H9 (cell line): ENCODE results near the gene MAPK4. TPM values are rescaled to one million over a fixed set of nuclear protein-coding genes. Genes with fewer than 3 reads are reported as not detected.

Experiments used
- DNase-seq: peaks from one replicate; pipeline ENCODE4 v3.0.0-alpha.2; 2017
- H2AFZ ChIP-seq: one replicate; pipeline ENCODE4 v1.6.1; 2013; ENCODE audit warnings: mild to moderate bottlenecking, low read length, control low read depth, moderate library complexity
- H2AK5ac ChIP-seq: 2 replicates; pipeline ENCODE4 v1.6.1; 2013; ENCODE audit warnings: low read length, control low read depth, mixed read lengths; ENCODE audit not compliant: insufficient read length
- H2BK120ac ChIP-seq: one replicate; pipeline ENCODE4 v1.6.1; 2013; ENCODE audit warnings: low read depth, mild to moderate bottlenecking, low read length, control low read depth, inconsistent platforms; ENCODE audit not compliant: poor library complexity, severe bottlenecking
- H2BK12ac ChIP-seq: 2 replicates; pipeline ENCODE4 v1.6.1; 2013; ENCODE audit warnings: low read length, control low read depth, mixed read lengths, low read depth; ENCODE audit not compliant: insufficient read length
- H2BK15ac ChIP-seq: 2 replicates; pipeline ENCODE4 v1.6.1; 2013; ENCODE audit warnings: low read depth, low read length, control low read depth
- H2BK20ac ChIP-seq: one replicate; pipeline ENCODE4 v1.6.1; 2013; ENCODE audit warnings: low read depth, mild to moderate bottlenecking, low read length, control low read depth, inconsistent platforms; ENCODE audit not compliant: poor library complexity, severe bottlenecking
- H2BK5ac ChIP-seq: 2 replicates; pipeline ENCODE4 v1.6.1; 2013; ENCODE audit warnings: low read length, control low read depth, mixed read lengths; ENCODE audit not compliant: insufficient read length
- H3K14ac ChIP-seq: 2 replicates; pipeline ENCODE4 v1.6.1; 2013; ENCODE audit warnings: low read length, control low read depth; ENCODE audit not compliant: insufficient read depth
- H3K18ac ChIP-seq: 2 replicates; pipeline ENCODE4 v1.6.1; 2013; ENCODE audit warnings: low read depth, mild to moderate bottlenecking, mixed read lengths, low read length, control low read depth; ENCODE audit not compliant: insufficient read length
- H3K23ac ChIP-seq: 2 replicates; pipeline ENCODE4 v1.6.1; 2013; ENCODE audit warnings: low read length, control low read depth, mixed read lengths, low read depth; ENCODE audit not compliant: insufficient read length
- H3K23me2 ChIP-seq: 2 replicates; pipeline ENCODE4 v1.6.1; 2013; ENCODE audit warnings: low read depth, mild to moderate bottlenecking, mixed read lengths, low read length, control low read depth; ENCODE audit not compliant: insufficient read length, poor library complexity, severe bottlenecking
- H3K27ac ChIP-seq: 2 replicates; pipeline ENCODE4 v1.5.1; 2013; ENCODE audit warnings: low read length, control low read depth, mixed read lengths, low read depth; ENCODE audit not compliant: insufficient read length
- H3K27me3 ChIP-seq: 2 replicates; pipeline ENCODE4 v1.6.1; 2013; ENCODE audit warnings: low read length, control low read depth, inconsistent platforms; ENCODE audit not compliant: insufficient read depth
- H3K4ac ChIP-seq: 2 replicates; pipeline ENCODE4 v1.6.1; 2013; ENCODE audit warnings: low read depth, mild to moderate bottlenecking, control low read depth, inconsistent platforms, low read length, moderate library complexity
- H3K4me1 ChIP-seq: 2 replicates; pipeline ENCODE4 v1.6.1; 2013; ENCODE audit warnings: low read length, control low read depth, inconsistent platforms; ENCODE audit not compliant: insufficient read depth
- H3K4me2 ChIP-seq: 2 replicates; pipeline ENCODE4 v1.6.1; 2013; ENCODE audit warnings: low read length, control low read depth, mixed read lengths; ENCODE audit not compliant: insufficient read length, insufficient read depth
- H3K56ac ChIP-seq: 2 replicates; pipeline ENCODE4 v1.6.1; 2013; ENCODE audit warnings: low read depth, mild to moderate bottlenecking, mixed read lengths, low read length, control low read depth; ENCODE audit not compliant: insufficient read length
- H3K79me1 ChIP-seq: 2 replicates; pipeline ENCODE4 v1.6.1; 2013; ENCODE audit warnings: low read depth, mild to moderate bottlenecking, moderate library complexity, low read length, control low read depth, inconsistent platforms; ENCODE audit not compliant: insufficient read depth, poor library complexity, severe bottlenecking
- H3K79me2 ChIP-seq: 2 replicates; pipeline ENCODE4 v1.6.1; 2013; ENCODE audit warnings: low read length, control low read depth, inconsistent platforms; ENCODE audit not compliant: insufficient read depth
- H3K9ac ChIP-seq: 2 replicates; pipeline ENCODE4 v1.6.1; 2013; ENCODE audit warnings: low read length, control low read depth, mixed read lengths; ENCODE audit not compliant: insufficient read length; ENCODE audit errors: extremely low read depth
- H3K9me3 ChIP-seq: one replicate; pipeline ENCODE4 v1.6.1; 2013; ENCODE audit warnings: low read depth, low read length, inconsistent platforms; ENCODE audit not compliant: control insufficient read depth
- H3T11ph ChIP-seq: one replicate; pipeline ENCODE4 v1.6.1; 2013; ENCODE audit warnings: mild to moderate bottlenecking, low read length, control low read depth, inconsistent platforms
- H4K20me1 ChIP-seq: one replicate; pipeline ENCODE4 v1.6.1; 2013; ENCODE audit not compliant: control insufficient read depth, insufficient read length, insufficient read depth
- H4K5ac ChIP-seq: 2 replicates; pipeline ENCODE4 v1.6.1; 2013; ENCODE audit warnings: low read depth, mild to moderate bottlenecking, mixed read lengths, low read length, control low read depth; ENCODE audit not compliant: insufficient read length
- H4K8ac ChIP-seq: replicated peaks from 2 replicates; pipeline ENCODE4 v1.6.1; 2013; ENCODE audit warnings: low read length, control low read depth, mixed read lengths, low read depth; ENCODE audit not compliant: insufficient read length
- H4K91ac ChIP-seq: 2 replicates; pipeline ENCODE4 v1.6.1; 2013; ENCODE audit warnings: low read depth, mild to moderate bottlenecking, moderate library complexity, mixed read lengths, low read length, control low read depth; ENCODE audit not compliant: insufficient read length
- H3K27ac Mint-ChIP-seq, 3 experiments: 2 replicates in 2 of 3; 3 replicates in 1 of 3; pipeline ENCODE4 v1.8.0; 2020 to 2021; ENCODE audit warnings: mixed read lengths in 3 of 3, mild to moderate bottlenecking in 1 of 3, moderate library complexity in 1 of 3
- H3K27me3 Mint-ChIP-seq: 2 replicates; pipeline ENCODE4 v1.8.0; 2021; ENCODE audit warnings: low read depth, mild to moderate bottlenecking, moderate library complexity, mixed read lengths
- H3K36me3 Mint-ChIP-seq, 3 experiments: 2 replicates in 2 of 3; 3 replicates in 1 of 3; pipeline ENCODE4 v1.8.0; 2020 to 2021; ENCODE audit warnings: low read depth in 3 of 3, mixed read lengths in 3 of 3; ENCODE audit not compliant: insufficient read depth in 1 of 3
- H3K4me1 Mint-ChIP-seq, 2 experiments: 2 replicates each; pipeline ENCODE4 v1.8.0; 2020; ENCODE audit warnings: mixed read lengths in 2 of 2
- H3K4me3 Mint-ChIP-seq, 2 experiments: 2 replicates in 1 of 2; 3 replicates in 1 of 2; pipeline ENCODE4 v1.8.0; 2020 to 2021; ENCODE audit warnings: mild to moderate bottlenecking in 2 of 2, mixed read lengths in 2 of 2, moderate library complexity in 1 of 2
- H3K9me3 Mint-ChIP-seq, 2 experiments: 2 replicates in 1 of 2; 3 replicates in 1 of 2; pipeline ENCODE4 v1.8.0; 2020; ENCODE audit warnings: mild to moderate bottlenecking in 2 of 2, mixed read lengths in 2 of 2, moderate library complexity in 1 of 2
- WGBS: extraction: QIAGEN DNeasy Blood & Tissue Kit; methylation state at CpG from one replicate; pipeline ENCODE4 v1.1.7; 2013; ENCODE audit warnings: missing lambda C conversion rate, low lambda C conversion rate, mixed read lengths; ENCODE audit not compliant: insufficient read length; ENCODE audit errors: extremely low coverage; 5-methylcytosine and 5-hydroxymethylcytosine counted together
- total RNA-seq: library from RNA; stranded (reverse); gene quantifications from 2 replicates; pipeline ENCODE4 v1.2.1, GENCODE V29; 2021
- TF ChIP-seq, protein P1 (sequence below): fragments of 200-600 bp; sonication (generic); conservative IDR thresholded peaks from 3 replicates; pipeline ENCODE4 v1.8.0; 2021; ENCODE audit warnings: antibody characterized with exemption, mild to moderate bottlenecking

The MAPK4 gene
- total RNA-seq, 1 experiment from 2014 or later: 1.6 TPM

DNA sequence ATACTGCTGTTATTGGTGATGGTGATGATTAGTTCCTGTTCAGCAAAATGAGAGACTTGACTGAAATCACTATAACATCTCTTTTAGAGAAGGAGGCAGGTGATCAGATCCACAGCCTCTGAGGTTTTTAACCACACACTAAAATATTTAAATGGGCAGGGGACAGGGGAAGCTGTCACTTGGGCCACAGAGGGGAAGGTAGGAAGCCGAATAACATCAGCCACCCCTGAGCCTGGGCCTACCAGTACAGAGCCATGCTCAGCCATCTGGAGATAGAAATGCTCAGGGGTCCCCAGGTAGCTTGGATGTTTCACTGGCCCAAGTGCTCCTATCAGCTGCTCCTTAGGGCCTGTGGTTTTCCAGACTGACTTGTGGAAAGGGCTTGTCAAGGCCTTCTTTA, 137.6 kb downstream of the MAPK4 start:
- Histone ChIP-seq H2BK20ac (peak overlapping the region; percentile 92), H3K9me3 (no peaks in the 10 kb centered on the region), H3K56ac (no peak overlapping the region), H3K4ac (no peak overlapping the region), H3K14ac (no peak overlapping the region), H3K9ac (no peak overlapping the region), H2BK5ac (no peak overlapping the region), H3K18ac (no peak overlapping the region), H4K5ac (no peak overlapping the region), H3K23ac (no peak overlapping the region), H2AFZ (no peak overlapping the region), H2BK120ac (no peak overlapping the region), H3K23me2 (no peaks in the 10 kb centered on the region), H3K79me2 (no peaks in the 10 kb centered on the region), H3K27me3 (no peaks in the 10 kb centered on the region), H3K4me1 (peaks cover 8% of the 10 kb centered on the region; the same call in 1 of the 2 replicates), H2AK5ac (no peak overlapping the region), H2BK12ac (no peak overlapping the region), H2BK15ac (no peak overlapping the region), H3K27ac (no peak overlapping the region), H3T11ph (no peak overlapping the region), H4K91ac (no peak overlapping the region), H4K20me1 (no peaks in the 10 kb centered on the region), H4K8ac (no peak overlapping the region), H3K79me1 (no peaks in the 10 kb centered on the region), H3K4me2 (no peak overlapping the region)
- Mint-ChIP-seq H3K9me3 (no peaks in the 10 kb centered on the region), H3K36me3 (no peaks in the 10 kb centered on the region), H3K27me3 (no peaks in the 10 kb centered on the region), H3K27ac (peak overlapping the region in 1 of 3 experiments; percentile 49; a peak in 1 of 7 replicates), H3K4me1 (peaks cover 34 to 35% of the 10 kb centered on the region in 2 experiments), H3K4me3 (no peak overlapping the region)
- no peak for DNase-seq
- TF ChIP-seq, protein P1, sequence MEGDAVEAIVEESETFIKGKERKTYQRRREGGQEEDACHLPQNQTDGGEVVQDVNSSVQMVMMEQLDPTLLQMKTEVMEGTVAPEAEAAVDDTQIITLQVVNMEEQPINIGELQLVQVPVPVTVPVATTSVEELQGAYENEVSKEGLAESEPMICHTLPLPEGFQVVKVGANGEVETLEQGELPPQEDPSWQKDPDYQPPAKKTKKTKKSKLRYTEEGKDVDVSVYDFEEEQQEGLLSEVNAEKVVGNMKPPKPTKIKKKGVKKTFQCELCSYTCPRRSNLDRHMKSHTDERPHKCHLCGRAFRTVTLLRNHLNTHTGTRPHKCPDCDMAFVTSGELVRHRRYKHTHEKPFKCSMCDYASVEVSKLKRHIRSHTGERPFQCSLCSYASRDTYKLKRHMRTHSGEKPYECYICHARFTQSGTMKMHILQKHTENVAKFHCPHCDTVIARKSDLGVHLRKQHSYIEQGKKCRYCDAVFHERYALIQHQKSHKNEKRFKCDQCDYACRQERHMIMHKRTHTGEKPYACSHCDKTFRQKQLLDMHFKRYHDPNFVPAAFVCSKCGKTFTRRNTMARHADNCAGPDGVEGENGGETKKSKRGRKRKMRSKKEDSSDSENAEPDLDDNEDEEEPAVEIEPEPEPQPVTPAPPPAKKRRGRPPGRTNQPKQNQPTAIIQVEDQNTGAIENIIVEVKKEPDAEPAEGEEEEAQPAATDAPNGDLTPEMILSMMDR: no peak
- WGBS: no CpG with 5 or more reads among the region's 1 CpG
